GM12872 (cell line): ENCODE measurements around the gene ELOVL5.

Experiments used
- CTCF ChIP-seq: IDR thresholded peaks from 3 replicates; pipeline ENCODE4 v1.5.1; 2011; ENCODE audit warnings: low read depth, mild to moderate bottlenecking, low read length, moderate library complexity; ENCODE audit not compliant: insufficient read depth

ELOVL5 gene

GRCh38 chr6:53322188-53323029, 26.3 kb downstream of the ELOVL5 start:
- no peak for TF ChIP-seq CTCF

GRCh38 chr6:53321701-53322100, 27.0 kb downstream of the ELOVL5 start:
- TF ChIP-seq CTCF, result no peak

- no peak for TF ChIP-seq CTCF
Observed at GRCh38 chr6:53320964-53321363, 27.8 kb downstream of the ELOVL5 start.

- no peak for TF ChIP-seq CTCF
Observed at GRCh38 chr6:53318429-53318828, 30.3 kb downstream of the ELOVL5 start.

GRCh38 chr6:53317861-53318260, 30.9 kb downstream of the ELOVL5 start:
- no peak for TF ChIP-seq CTCF

- no peak for TF ChIP-seq CTCF
Observed at GRCh38 chr6:53316142-53316541, 32.6 kb downstream of the ELOVL5 start.

GRCh38 chr6:53315086-53315724, 33.5 kb downstream of the ELOVL5 start:
- TF ChIP-seq CTCF, result no peak
